ENCODE measurements around the gene USP15.
A peak's percentile ranks its signal among the peaks of the same experiment; 100 is the strongest.
"Not testable (repeated sequence)": the region's sequence is repeated elsewhere in the genome, so short reads cannot be mapped to it uniquely, and the experiment has no call there.

The USP15 gene

GRCh38 chr12:62426089-62426488, 165.9 kb downstream of the USP15 start:
- H3K27ac ChIP-seq (ENCODE audit: low read depth, low read length) = no peak overlapping the region
- H3K36me3 ChIP-seq (ENCODE audit: control insufficient read depth, insufficient read depth, low read length) = no peaks in the 10 kb centered on the region
- no peaks in the 10 kb centered on the region for H3K4me1 ChIP-seq (ENCODE audit: control insufficient read depth, insufficient read depth, low read length)
- no peak overlapping the region for H3K4me3 ChIP-seq (ENCODE audit: low read depth, low read length)
- H3K9me3 ChIP-seq (ENCODE audit: control insufficient read depth, insufficient read depth, low read depth, low read length) = no peaks in the 10 kb centered on the region
- no peak overlapping the region for H3K9ac ChIP-seq (ENCODE audit: low read length)
- H3K27me3 ChIP-seq (ENCODE audit: control insufficient read depth, insufficient read depth, low read length) = peaks cover 6% of the 10 kb centered on the region

GRCh38 chr12:62429457-62429856, 169.3 kb downstream of the USP15 start:
- H3K9me3 ChIP-seq (ENCODE audit: control insufficient read depth, insufficient read depth, low read depth, low read length) = no peaks in the 10 kb centered on the region
- H3K27me3 ChIP-seq (ENCODE audit: control insufficient read depth, insufficient read depth, low read length) = peaks cover 37% of the 10 kb centered on the region
- H3K36me3 ChIP-seq (ENCODE audit: control insufficient read depth, insufficient read depth, low read length) = no peaks in the 10 kb centered on the region
- H3K27ac ChIP-seq (ENCODE audit: low read depth, low read length) = no peak overlapping the region
- H3K9ac ChIP-seq (ENCODE audit: low read length) = no peak overlapping the region
- no peaks in the 10 kb centered on the region for H3K4me1 ChIP-seq (ENCODE audit: control insufficient read depth, insufficient read depth, low read length)
- no peak overlapping the region for H3K4me3 ChIP-seq (ENCODE audit: low read depth, low read length)

GRCh38 chr12:62434494-62435302, 174.5 kb downstream of the USP15 start:
- peaks cover 59% of the 10 kb centered on the region for H3K27me3 ChIP-seq (ENCODE audit: control insufficient read depth, insufficient read depth, low read length)
- no peaks in the 10 kb centered on the region for H3K9me3 ChIP-seq (ENCODE audit: control insufficient read depth, insufficient read depth, low read depth, low read length)
- no peak overlapping the region for H3K27ac ChIP-seq (ENCODE audit: low read depth, low read length)
- no peak overlapping the region for H3K9ac ChIP-seq (ENCODE audit: low read length)
- no peaks in the 10 kb centered on the region for H3K36me3 ChIP-seq (ENCODE audit: control insufficient read depth, insufficient read depth, low read length)
- H3K4me1 ChIP-seq (ENCODE audit: control insufficient read depth, insufficient read depth, low read length) = no peaks in the 10 kb centered on the region; the same call in 1 of the 2 replicates
- peak overlapping the region; percentile 70 for H3K4me3 ChIP-seq (ENCODE audit: low read depth, low read length)

- no peak overlapping the region for H3K9ac ChIP-seq (ENCODE audit: low read length)
- H3K36me3 ChIP-seq (ENCODE audit: control insufficient read depth, insufficient read depth, low read length) = no peaks in the 10 kb centered on the region
- no peak overlapping the region for H3K27ac ChIP-seq (ENCODE audit: low read depth, low read length)
- peak overlapping the region; percentile 70 for H3K4me3 ChIP-seq (ENCODE audit: low read depth, low read length)
- no peaks in the 10 kb centered on the region; the same call in 1 of the 2 replicates for H3K4me1 ChIP-seq (ENCODE audit: control insufficient read depth, insufficient read depth, low read length)
- no peaks in the 10 kb centered on the region for H3K9me3 ChIP-seq (ENCODE audit: control insufficient read depth, insufficient read depth, low read depth, low read length)
- H3K27me3 ChIP-seq (ENCODE audit: control insufficient read depth, insufficient read depth, low read length) = peaks cover 58% of the 10 kb centered on the region
Measured at GRCh38 chr12:62435303-62436163, 175.3 kb downstream of the USP15 start.

- no peaks in the 10 kb centered on the region for H3K36me3 ChIP-seq (ENCODE audit: control insufficient read depth, insufficient read depth, low read length)
- H3K4me1 ChIP-seq (ENCODE audit: control insufficient read depth, insufficient read depth, low read length) = no peaks in the 10 kb centered on the region; the same call in 1 of the 2 replicates
- peak overlapping the region; percentile 70 for H3K4me3 ChIP-seq (ENCODE audit: low read depth, low read length)
- peaks cover 3% of the 10 kb centered on the region; the same call in 1 of the 2 replicates for H3K9me3 ChIP-seq (ENCODE audit: control insufficient read depth, insufficient read depth, low read depth, low read length)
- H3K27me3 ChIP-seq (ENCODE audit: control insufficient read depth, insufficient read depth, low read length) = peaks cover 53% of the 10 kb centered on the region
- H3K9ac ChIP-seq (ENCODE audit: low read length) = no peak overlapping the region
- H3K27ac ChIP-seq (ENCODE audit: low read depth, low read length) = no peak overlapping the region
Measured at GRCh38 chr12:62436164-62436503, 175.9 kb downstream of the USP15 start.

GRCh38 chr12:62438098-62438692, 178.0 kb downstream of the USP15 start:
- Histone ChIP-seq H3K4me3 (ENCODE audit: low read depth, low read length) (no peak overlapping the region), H3K4me1 (ENCODE audit: control insufficient read depth, insufficient read depth, low read length) (no peaks in the 10 kb centered on the region; the same call in 1 of the 2 replicates), H3K27ac (ENCODE audit: low read depth, low read length) (no peak overlapping the region), H3K9me3 (ENCODE audit: control insufficient read depth, insufficient read depth, low read depth, low read length) (peaks cover 13% of the 10 kb centered on the region; the same call in 1 of the 2 replicates), H3K27me3 (ENCODE audit: control insufficient read depth, insufficient read depth, low read length) (peaks cover 35% of the 10 kb centered on the region), H3K9ac (ENCODE audit: low read length) (no peak overlapping the region), H3K36me3 (ENCODE audit: control insufficient read depth, insufficient read depth, low read length) (no peaks in the 10 kb centered on the region)

GRCh38 chr12:62446754-62447452, 186.7 kb downstream of the USP15 start:
- Histone ChIP-seq H3K36me3 (ENCODE audit: control insufficient read depth, insufficient read depth, low read length) (no peaks in the 10 kb centered on the region), H3K27ac (ENCODE audit: low read depth, low read length) (no peak overlapping the region), H3K9me3 (ENCODE audit: control insufficient read depth, insufficient read depth, low read depth, low read length) (peaks cover 3% of the 10 kb centered on the region; the same call in 1 of the 2 replicates), H3K9ac (ENCODE audit: low read length) (no peak overlapping the region), H3K27me3 (ENCODE audit: control insufficient read depth, insufficient read depth, low read length) (no peaks in the 10 kb centered on the region), H3K4me3 (ENCODE audit: low read depth, low read length) (no peak overlapping the region), H3K4me1 (ENCODE audit: control insufficient read depth, insufficient read depth, low read length) (no peaks in the 10 kb centered on the region)

- Histone ChIP-seq H3K9ac (ENCODE audit: low read length) (no peak overlapping the region), H3K36me3 (ENCODE audit: control insufficient read depth, insufficient read depth, low read length) (no peaks in the 10 kb centered on the region), H3K27ac (ENCODE audit: low read depth, low read length) (no peak overlapping the region), H3K4me1 (ENCODE audit: control insufficient read depth, insufficient read depth, low read length) (no peaks in the 10 kb centered on the region), H3K4me3 (ENCODE audit: low read depth, low read length) (no peak overlapping the region), H3K9me3 (ENCODE audit: control insufficient read depth, insufficient read depth, low read depth, low read length) (no peaks in the 10 kb centered on the region), H3K27me3 (ENCODE audit: control insufficient read depth, insufficient read depth, low read length) (no peaks in the 10 kb centered on the region; the same call in 1 of the 2 replicates)
Measured at GRCh38 chr12:62448436-62448835, 188.2 kb downstream of the USP15 start.

GRCh38 chr12:62455429-62455828, 195.2 kb downstream of the USP15 start:
- H3K27me3 ChIP-seq (ENCODE audit: control insufficient read depth, insufficient read depth, low read length); H3K36me3 ChIP-seq (ENCODE audit: control insufficient read depth, insufficient read depth, low read length); H3K27ac ChIP-seq (ENCODE audit: low read depth, low read length); H3K4me3 ChIP-seq (ENCODE audit: low read depth, low read length); H3K9me3 ChIP-seq (ENCODE audit: control insufficient read depth, insufficient read depth, low read depth, low read length); H3K4me1 ChIP-seq (ENCODE audit: control insufficient read depth, insufficient read depth, low read length); H3K9ac ChIP-seq (ENCODE audit: low read length): not testable (repeated sequence)

GRCh38 chr12:62458626-62459025, 198.4 kb downstream of the USP15 start:
- Histone ChIP-seq H3K9ac (ENCODE audit: low read length) (no peak overlapping the region), H3K36me3 (ENCODE audit: control insufficient read depth, insufficient read depth, low read length) (no peaks in the 10 kb centered on the region), H3K27me3 (ENCODE audit: control insufficient read depth, insufficient read depth, low read length) (no peaks in the 10 kb centered on the region), H3K27ac (ENCODE audit: low read depth, low read length) (no peak overlapping the region), H3K4me1 (ENCODE audit: control insufficient read depth, insufficient read depth, low read length) (no peaks in the 10 kb centered on the region), H3K9me3 (ENCODE audit: control insufficient read depth, insufficient read depth, low read depth, low read length) (peaks cover 13% of the 10 kb centered on the region), H3K4me3 (ENCODE audit: low read depth, low read length) (no peak overlapping the region)
